OCI-LY1 (cell line): ENCODE data around the gene POGK.

ENCODE experiments used
- H2AFZ ChIP-seq: fragments of 200-600 bp; sonication (generic), shearing (Covaris generic); 2 replicates; pipeline ENCODE4 v1.6.0; 2014; ENCODE audit warnings: antibody characterized with exemption, mild to moderate bottlenecking, low read length
- H3F3A ChIP-seq: fragments of 200-600 bp; sonication (generic), shearing (Covaris generic); 2 replicates; pipeline ENCODE4 v1.6.0; 2014; ENCODE audit warnings: mild to moderate bottlenecking, antibody characterized with exemption, low read length, moderate library complexity; ENCODE audit not compliant: insufficient read depth
- H3K27ac ChIP-seq: fragments of 200-600 bp; sonication (generic); 2 replicates; pipeline ENCODE4 v1.5.1; 2014; ENCODE audit warnings: low read length, mixed run types, mild to moderate bottlenecking, low read depth; ENCODE audit not compliant: poor library complexity, severe bottlenecking
- H3K27me3 ChIP-seq: fragments of 200-600 bp; sonication (generic); 2 replicates; pipeline ENCODE4 v1.6.0; 2014; ENCODE audit warnings: antibody characterized with exemption, mild to moderate bottlenecking, low read length, moderate library complexity; ENCODE audit not compliant: insufficient read depth
- H3K36me3 ChIP-seq: fragments of 200-600 bp; sonication (generic); 2 replicates; pipeline ENCODE4 v1.6.1; 2014; ENCODE audit warnings: mild to moderate bottlenecking, antibody characterized with exemption, low read length, moderate library complexity, mixed read lengths; ENCODE audit not compliant: insufficient read depth
- H3K4me1 ChIP-seq: fragments of 200-600 bp; sonication (generic); 2 replicates; pipeline ENCODE4 v1.5.1; 2014; ENCODE audit warnings: mild to moderate bottlenecking, low read length, moderate library complexity; ENCODE audit not compliant: insufficient read depth, severe bottlenecking
- H3K4me2 ChIP-seq: fragments of 200-600 bp; sonication (generic), shearing (Covaris generic); 2 replicates; pipeline ENCODE4 v1.6.1; 2014; ENCODE audit warnings: low read length
- H3K4me3 ChIP-seq: fragments of 200-600 bp; sonication (generic); 2 replicates; pipeline ENCODE4 v1.5.1; 2014; ENCODE audit warnings: low read length, low read depth, mild to moderate bottlenecking, mixed read lengths; ENCODE audit not compliant: poor library complexity, severe bottlenecking
- H3K79me2 ChIP-seq: fragments of 200-600 bp; shearing (Covaris generic); 2 replicates; pipeline ENCODE4 v1.6.1; 2016; ENCODE audit warnings: mixed run types, low read length, mixed read lengths; ENCODE audit not compliant: insufficient read depth
- H3K9ac ChIP-seq: fragments of 200-600 bp; sonication (generic), shearing (Covaris generic); 2 replicates; pipeline ENCODE4 v1.6.1; 2014; ENCODE audit warnings: mild to moderate bottlenecking, low read length, mixed read lengths
- H3K9me2 ChIP-seq: fragments of 200-600 bp; sonication (generic), shearing (Covaris generic); 2 replicates; pipeline ENCODE4 v1.6.1; 2014; ENCODE audit warnings: low read depth, mild to moderate bottlenecking, low read length, mixed read lengths
- H3K9me3 ChIP-seq: fragments of 200-600 bp; shearing (Covaris generic); 2 replicates; pipeline ENCODE4 v1.6.1; 2014; ENCODE audit warnings: low read length, mixed read lengths
- H4K20me1 ChIP-seq: fragments of 200-600 bp; sonication (generic), shearing (Covaris generic); 2 replicates; pipeline ENCODE4 v1.6.0; 2016; ENCODE audit warnings: mild to moderate bottlenecking, low read length; ENCODE audit not compliant: insufficient read depth
- CTCF ChIP-seq: fragments of 200-600 bp; sonication (generic), shearing (Covaris generic); IDR thresholded peaks from 2 replicates; pipeline ENCODE4 v1.5.1; 2017; ENCODE audit warnings: mild to moderate bottlenecking, antibody characterized with exemption, low read length, moderate library complexity, mixed read lengths
- EZH2 ChIP-seq: fragments of 200-600 bp; sonication (generic), shearing (Covaris generic); IDR thresholded peaks from 2 replicates; pipeline ENCODE4 v1.8.0; 2017; ENCODE audit warnings: borderline replicate concordance, mixed run types, mild to moderate bottlenecking, antibody characterized with exemption, low read length, moderate library complexity, mixed read lengths

Gene POGK

GRCh38 chr1:166903232-166903631 lies 64.0 kb downstream of the POGK start:
- Histone ChIP-seq H2AFZ (no peak overlapping the region), H3K36me3 (no peaks in the 10 kb centered on the region), H3K4me1 (no peaks in the 10 kb centered on the region), H3K4me3 (no peak overlapping the region), H3K9me2 (no peaks in the 10 kb centered on the region), H3K9me3 (no peaks in the 10 kb centered on the region), H3K9ac (no peak overlapping the region), H3K79me2 (no peaks in the 10 kb centered on the region), H3F3A (no peaks in the 10 kb centered on the region), H4K20me1 (no peaks in the 10 kb centered on the region), H3K27me3 (no peaks in the 10 kb centered on the region; the same call in 1 of the 2 replicates), H3K27ac (no peak overlapping the region), H3K4me2 (no peak overlapping the region)
- TF ChIP-seq EZH2 (no peak), CTCF (no peak)

GRCh38 chr1:166905136-166905535 lies 65.9 kb downstream of the POGK start:
- H3K9ac ChIP-seq: no peak overlapping the region
- H3K4me1 ChIP-seq: no peaks in the 10 kb centered on the region
- no peaks in the 10 kb centered on the region for H4K20me1 ChIP-seq
- no peaks in the 10 kb centered on the region for H3K9me2 ChIP-seq
- no peaks in the 10 kb centered on the region for H3K36me3 ChIP-seq
- H2AFZ ChIP-seq: no peak overlapping the region
- H3K4me3 ChIP-seq: no peak overlapping the region
- TF ChIP-seq EZH2 (no peak), CTCF (no peak)
- H3K27me3 ChIP-seq: no peaks in the 10 kb centered on the region; the same call in 1 of the 2 replicates
- no peak overlapping the region for H3K4me2 ChIP-seq
- no peaks in the 10 kb centered on the region for H3K9me3 ChIP-seq
- no peak overlapping the region for H3K27ac ChIP-seq
- H3K79me2 ChIP-seq: no peaks in the 10 kb centered on the region
- no peaks in the 10 kb centered on the region for H3F3A ChIP-seq

- no peaks in the 10 kb centered on the region for H3K9me3 ChIP-seq
- no peaks in the 10 kb centered on the region for H3K36me3 ChIP-seq
- H2AFZ ChIP-seq: no peak overlapping the region
- no peak overlapping the region for H3K4me3 ChIP-seq
- H4K20me1 ChIP-seq: no peaks in the 10 kb centered on the region
- H3K4me1 ChIP-seq: no peaks in the 10 kb centered on the region
- H3K27ac ChIP-seq: no peak overlapping the region
- TF ChIP-seq EZH2 (no peak), CTCF (no peak)
- no peaks in the 10 kb centered on the region for H3K79me2 ChIP-seq
- no peaks in the 10 kb centered on the region for H3K9me2 ChIP-seq
- H3K27me3 ChIP-seq: no peaks in the 10 kb centered on the region
- H3F3A ChIP-seq: no peaks in the 10 kb centered on the region
- no peak overlapping the region for H3K9ac ChIP-seq
- no peak overlapping the region for H3K4me2 ChIP-seq
These were observed 66.6 kb downstream of the POGK start for GRCh38 chr1:166905900-166906299.
